ENCODE data around the gene PHKG2.

DNA sequence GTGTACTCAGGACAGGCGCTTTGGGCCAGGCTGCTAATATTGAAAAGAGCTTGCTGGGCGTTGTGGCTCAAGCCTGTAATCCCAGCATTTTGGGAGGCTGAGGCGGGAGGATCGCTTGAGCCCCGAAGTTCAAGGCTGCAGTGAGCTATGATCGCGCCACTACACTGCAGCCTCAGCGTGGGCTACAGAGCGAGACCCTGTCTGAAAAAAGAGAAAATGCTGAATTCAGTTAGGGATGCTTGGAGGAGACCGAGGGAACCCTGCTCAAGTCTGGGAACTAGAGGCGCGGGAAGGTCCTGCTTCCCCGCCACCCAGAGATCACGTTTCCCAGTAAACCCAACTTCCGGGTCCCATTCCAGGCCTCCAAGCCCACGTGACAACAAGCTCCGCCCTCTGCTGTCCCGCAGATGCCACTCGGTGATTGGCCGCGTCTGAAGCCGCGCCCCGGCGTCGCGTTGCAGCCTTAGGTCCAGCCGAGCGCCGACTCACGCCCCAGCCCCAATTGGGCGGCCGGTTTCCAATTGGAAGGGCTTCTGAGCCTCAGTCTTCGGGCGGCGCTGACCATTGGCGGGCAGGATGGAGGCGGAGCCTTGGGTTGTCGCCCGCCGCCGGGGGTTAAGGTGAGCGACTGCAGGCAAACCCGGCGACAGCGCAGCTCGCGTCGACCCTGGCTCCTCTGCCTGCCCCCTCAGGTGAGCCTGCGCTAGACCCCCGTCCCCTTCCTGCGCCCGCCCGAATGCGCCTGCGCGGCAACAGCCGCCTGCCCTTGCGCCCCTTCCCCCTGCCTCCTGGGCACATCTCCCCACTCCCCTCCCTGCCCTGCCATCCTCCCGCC, at the start of gene PHKG2:
- TF ChIP-seq POLR2A (IDR thresholded peaks at IDR 0.05) (no peak), POLR2AphosphoS5 (IDR thresholded peaks at IDR 0.05) (peak; percentile 88 to 94 (median 89))
- TF ChIP-seq, protein P1, sequence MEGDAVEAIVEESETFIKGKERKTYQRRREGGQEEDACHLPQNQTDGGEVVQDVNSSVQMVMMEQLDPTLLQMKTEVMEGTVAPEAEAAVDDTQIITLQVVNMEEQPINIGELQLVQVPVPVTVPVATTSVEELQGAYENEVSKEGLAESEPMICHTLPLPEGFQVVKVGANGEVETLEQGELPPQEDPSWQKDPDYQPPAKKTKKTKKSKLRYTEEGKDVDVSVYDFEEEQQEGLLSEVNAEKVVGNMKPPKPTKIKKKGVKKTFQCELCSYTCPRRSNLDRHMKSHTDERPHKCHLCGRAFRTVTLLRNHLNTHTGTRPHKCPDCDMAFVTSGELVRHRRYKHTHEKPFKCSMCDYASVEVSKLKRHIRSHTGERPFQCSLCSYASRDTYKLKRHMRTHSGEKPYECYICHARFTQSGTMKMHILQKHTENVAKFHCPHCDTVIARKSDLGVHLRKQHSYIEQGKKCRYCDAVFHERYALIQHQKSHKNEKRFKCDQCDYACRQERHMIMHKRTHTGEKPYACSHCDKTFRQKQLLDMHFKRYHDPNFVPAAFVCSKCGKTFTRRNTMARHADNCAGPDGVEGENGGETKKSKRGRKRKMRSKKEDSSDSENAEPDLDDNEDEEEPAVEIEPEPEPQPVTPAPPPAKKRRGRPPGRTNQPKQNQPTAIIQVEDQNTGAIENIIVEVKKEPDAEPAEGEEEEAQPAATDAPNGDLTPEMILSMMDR (IDR thresholded peaks at IDR 0.05 in 8 of 11, conservative IDR thresholded peaks at IDR 0.05 in 3 of 11) = peak in 4 of 11 experiments; percentile 24 to 44 (median 37)

All from spleen (tissue), 7 donors.